HS-27A (cell line): Measurements from ENCODE around the gene KRTAP12-2.

ENCODE experiments used
- DNase-seq: peaks from one replicate; pipeline ENCODE4 v3.0.0-alpha.2; 2012; ENCODE audit warnings: low read depth, missing footprints

KRTAP12-2 gene

DNA sequence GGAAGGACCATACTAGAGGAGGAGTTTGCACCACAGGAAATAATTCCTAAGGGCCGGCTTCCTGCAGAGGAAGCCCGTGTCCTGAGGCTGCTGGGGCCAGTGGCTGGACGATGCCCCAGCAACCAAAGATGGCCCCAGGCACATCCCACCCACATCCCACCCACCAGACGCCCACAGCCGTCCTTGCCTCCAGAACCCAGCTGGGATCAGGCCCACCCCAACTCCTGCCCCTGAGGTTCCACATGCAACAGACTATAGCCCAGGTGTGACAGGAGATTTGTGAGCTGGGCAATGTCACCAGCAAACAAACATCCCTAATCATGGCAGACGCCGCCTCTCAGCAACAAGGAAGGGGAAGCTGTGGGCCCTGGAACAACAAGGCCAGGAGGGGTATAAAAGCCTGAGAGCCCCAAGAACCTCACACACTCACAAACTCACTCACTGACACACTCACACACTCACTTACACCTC is 40.0 kb downstream of the KRTAP12-2 start, which contains the start of gene KRTAP10-9:
KRTAP10-9 (plus strand) TSS at position 421 of the 471 bp plus-strand sequence. CDS start 79 bp downstream, outside the sequence.
- DNase-seq: no peak

DNA sequence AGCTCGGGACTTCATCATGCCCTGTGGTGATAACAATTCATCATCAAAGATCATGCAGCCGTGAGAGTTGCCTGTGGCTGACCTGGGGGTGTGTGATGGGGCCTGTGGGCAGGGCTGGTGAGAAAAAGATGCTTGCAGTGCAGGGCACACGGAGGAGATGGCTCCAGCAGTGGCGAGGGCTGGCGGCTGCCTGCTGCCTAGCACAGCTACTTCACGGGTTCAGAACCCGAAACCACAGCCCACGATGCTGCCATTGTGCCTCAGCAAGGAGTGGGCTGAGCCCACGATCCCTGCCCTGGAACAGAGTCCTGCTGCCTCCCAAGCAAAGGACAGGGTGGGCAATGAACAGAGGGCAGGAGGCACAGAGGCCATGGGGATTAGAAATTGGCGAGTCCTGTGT is 40.5 kb downstream of the KRTAP12-2 start:
- DNase-seq: no peak

DNA sequence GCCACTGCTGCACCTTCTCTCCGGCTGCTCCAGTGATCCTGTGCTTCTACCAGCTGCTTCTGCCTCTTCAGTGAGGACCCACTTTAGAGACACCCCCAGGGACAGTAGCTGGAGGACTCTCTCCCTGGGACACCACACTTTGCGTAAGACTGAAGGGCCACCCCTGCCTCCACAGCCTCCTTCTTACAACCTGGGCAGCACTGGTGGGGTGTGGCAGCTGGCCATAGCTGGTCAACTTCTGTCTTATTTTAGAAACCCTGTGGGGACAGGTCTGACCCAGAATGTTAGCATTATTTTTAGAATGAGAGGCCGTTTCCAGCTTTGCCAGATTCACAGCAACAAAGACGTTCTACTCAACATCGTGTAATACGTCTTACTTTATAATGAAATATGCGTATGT is 41.0 kb downstream of the KRTAP12-2 start:
- no peak for DNase-seq

DNA sequence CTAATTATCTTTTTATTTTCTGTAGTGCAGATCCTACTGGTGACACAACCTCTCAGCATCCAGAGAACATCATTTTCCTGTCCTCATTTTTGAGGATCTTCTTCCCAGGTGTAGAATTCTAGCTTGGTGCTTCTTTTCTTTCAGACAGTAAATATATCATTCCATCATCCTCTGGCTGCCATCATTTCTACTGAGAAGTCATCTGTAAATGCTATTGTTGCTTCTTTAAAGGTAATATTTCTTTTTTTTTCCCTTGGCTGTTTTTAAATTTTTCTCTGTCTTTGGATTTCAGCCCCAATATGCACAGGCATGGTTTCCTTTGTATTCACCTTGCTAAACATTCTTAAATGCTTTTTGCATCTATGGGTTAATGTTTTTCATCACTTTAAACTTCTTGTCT is 43.2 kb downstream of the KRTAP12-2 start:
- DNase-seq: no peak

DNA sequence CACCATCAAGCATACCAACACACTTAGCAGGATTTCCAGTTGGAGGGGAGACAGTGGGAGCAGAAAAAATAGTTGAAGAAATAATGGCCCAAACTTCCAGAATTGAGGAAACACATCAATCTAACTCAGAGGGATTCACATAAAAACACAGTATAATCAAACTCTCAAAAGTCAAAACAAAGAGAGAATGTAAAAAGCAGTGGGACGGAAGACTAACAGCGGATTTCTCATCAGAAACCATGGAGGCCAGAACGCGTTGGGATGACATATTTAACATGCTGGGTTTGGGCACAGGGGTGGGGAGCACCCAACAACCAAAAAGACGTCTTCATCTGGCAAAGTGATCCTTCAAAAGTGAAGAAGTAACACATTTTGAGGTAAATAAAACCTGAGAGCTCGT is 46.8 kb downstream of the KRTAP12-2 start:
- DNase-seq: no peak

DNA sequence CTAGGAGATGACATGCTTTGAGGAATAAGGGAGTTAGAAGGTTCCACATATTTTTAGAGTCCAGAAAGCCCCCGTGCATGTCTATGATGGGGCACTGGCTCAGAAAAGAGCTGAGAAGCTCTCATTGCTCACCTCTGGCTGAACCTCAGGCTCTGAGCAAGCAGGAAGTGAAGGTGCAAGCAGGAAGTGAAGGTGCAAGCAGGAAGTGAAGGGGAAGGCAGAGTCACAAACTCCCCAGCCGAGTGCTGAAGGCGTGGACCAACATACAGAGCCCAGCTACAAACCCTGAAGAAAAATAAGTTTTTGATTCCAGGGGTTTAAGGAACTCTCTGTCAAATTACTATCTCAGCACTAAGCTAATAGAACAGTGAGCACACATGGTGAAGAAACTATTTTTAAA is 47.8 kb downstream of the KRTAP12-2 start:
- no peak for DNase-seq

DNA sequence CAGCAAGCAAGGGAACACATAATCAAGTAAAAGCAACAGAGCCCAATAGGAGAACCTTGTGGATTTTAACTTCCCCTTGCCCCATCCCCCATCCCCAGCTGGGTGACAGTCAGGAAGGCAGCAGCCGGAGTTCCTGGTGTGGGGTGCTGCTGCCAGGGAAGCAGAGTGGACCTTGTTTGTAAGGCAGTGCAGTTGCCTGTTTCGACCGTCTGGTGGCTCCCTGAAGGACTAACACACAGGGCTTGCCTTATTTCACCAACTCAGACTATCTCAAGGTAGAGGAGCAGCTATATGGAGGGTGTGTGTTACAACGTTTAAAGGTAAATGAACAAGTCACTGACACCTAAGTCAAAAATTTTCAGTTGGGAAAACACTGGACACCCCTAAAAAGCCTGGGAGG is 48.2 kb downstream of the KRTAP12-2 start:
- DNase-seq: no peak

DNA sequence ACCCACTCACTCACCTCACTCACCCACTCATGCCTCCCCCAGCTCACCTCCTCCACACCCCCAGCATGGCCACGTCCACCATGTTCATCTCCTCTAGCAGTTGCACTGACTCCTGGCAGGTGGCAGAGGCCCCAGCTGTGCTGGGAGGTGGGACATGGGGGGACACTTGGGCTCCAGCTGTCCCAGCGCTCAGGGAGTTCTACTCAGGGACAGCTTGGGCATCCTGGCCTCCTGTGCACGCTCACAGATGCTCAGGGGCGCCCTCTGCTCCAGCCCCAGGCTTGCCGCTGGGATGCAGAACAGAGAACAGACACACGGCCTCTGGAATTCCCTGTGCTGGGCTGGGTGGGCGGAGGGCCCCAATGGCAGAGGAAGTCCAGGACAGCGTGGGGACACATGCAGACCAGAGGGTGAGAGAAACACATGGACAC is 49.6 kb downstream of the KRTAP12-2 start:
- no peak for DNase-seq

DNA sequence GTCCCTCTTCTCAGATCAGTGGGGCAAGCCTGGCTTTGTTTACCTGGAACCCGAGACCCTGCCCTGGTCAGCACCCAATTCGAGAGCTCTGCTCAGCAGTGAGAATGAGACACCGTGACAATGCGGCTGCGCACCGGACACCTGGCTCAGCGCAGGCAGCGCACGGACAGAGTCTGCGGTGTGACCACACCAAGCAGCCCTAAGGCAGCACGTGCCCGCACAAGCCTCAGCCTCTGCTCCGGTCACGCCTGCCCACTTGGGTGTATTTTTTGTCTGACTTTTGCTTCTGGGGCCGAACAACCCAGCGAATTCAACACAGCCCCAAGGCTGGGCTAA is 50.2 kb downstream of the KRTAP12-2 start:
- DNase-seq: no peak
